HepG2 (cell line): Measurements from ENCODE around the gene ACTL8. TPM values are rescaled to one million over a fixed set of nuclear protein-coding genes. Genes with fewer than 3 reads are reported as not detected.

Experiments used
- ATAC-seq: fragments of 200-7000 bp; cut with Tn5 transposase; 3 replicates; pipeline ENCODE4 v1.9.1; 2020; ENCODE audit warnings: mild to moderate bottlenecking, moderate library complexity
- BruUV-seq: library from RNA; stranded (reverse); fragments of 400-500 nt; replicated peaks from 2 replicates; lab custom pipeline; 2021; lab: Mats Ljungman, UMichigan
- CTCF ChIA-PET: fragments of 300-600 bp; formaldehyde crosslinking; extraction: SDS; loops from one replicate; lab custom pipeline; 2021; ENCODE audit warnings: low total read pairs, inconsistent platforms, low intra/inter-chr PET ratio; lab: Yijun Ruan, JAX
- POLR2A ChIA-PET: fragments of 350-600 bp; sonication (Branson Sonifier 250); formaldehyde crosslinking; loops from one replicate; lab custom pipeline; 2020; ENCODE audit warnings: antibody characterized with exemption, inconsistent platforms; lab: Yijun Ruan, JAX
- DNase-seq: peaks from one replicate; pipeline ENCODE4 v3.0.0-alpha.2; 2015; ENCODE audit warnings: low spot score
- FAIRE-seq: peaks from 3 replicates; lab custom pipeline; 2011; peaks lifted over from hg19 to GRCh38; lab: Jason Lieb, UNC
- H2AFZ ChIP-seq: one replicate; pipeline ENCODE4 v1.6.1; 2011; ENCODE audit warnings: low read length, inconsistent platforms
- H3K27ac ChIP-seq: fragments of 300-600 bp; 3 replicates; pipeline ENCODE4 v1.8.0; 2011; ENCODE audit warnings: mixed run types, mild to moderate bottlenecking, mixed read lengths, low read length, inconsistent platforms; ENCODE audit not compliant: insufficient read depth; ENCODE audit errors: extremely low read length
- H3K27me3 ChIP-seq, 2 experiments: fragments of 200-600 bp in 1 of 2; 2 replicates in 1 of 2; 3 replicates in 1 of 2; pipeline versions ENCODE4 v1.6.0 to v1.8.0; 2011; ENCODE audit warnings: low read length in 2 of 2, mild to moderate bottlenecking in 2 of 2, moderate library complexity in 2 of 2, inconsistent platforms in 1 of 2; ENCODE audit not compliant: insufficient read depth in 2 of 2, control insufficient read depth in 1 of 2
- H3K36me3 ChIP-seq, 2 experiments: fragments of 200-600 bp in 1 of 2; replicated peaks in 1 of 2; 2 replicates in 1 of 2; 3 replicates in 1 of 2; pipeline versions ENCODE4 v1.5.1 to v1.8.0; 2011; ENCODE audit warnings: low read length in 2 of 2, inconsistent platforms in 1 of 2; ENCODE audit not compliant: insufficient read depth in 2 of 2, control insufficient read depth in 1 of 2
- H3K4me1 ChIP-seq: 2 replicates; pipeline ENCODE4 v1.5.1; 2012; ENCODE audit warnings: low read length, inconsistent platforms; ENCODE audit not compliant: insufficient read depth
- H3K4me2 ChIP-seq: 2 replicates; pipeline ENCODE4 v1.6.0; 2011; ENCODE audit warnings: low read depth, low read length, inconsistent platforms
- H3K4me3 ChIP-seq, 3 experiments: fragments of 200-600 bp in 1 of 3; sonication (generic), shearing (Covaris generic) in 1 of 3; replicated peaks in 1 of 3; 2 replicates each; pipeline ENCODE4 v1.5.1; 2011 to 2016; ENCODE audit warnings: low read length in 3 of 3, inconsistent platforms in 2 of 3, low read depth in 2 of 3, mild to moderate bottlenecking in 2 of 3, control low read depth in 1 of 3, mixed read lengths in 1 of 3; ENCODE audit not compliant: insufficient read depth in 1 of 3
- H3K79me2 ChIP-seq: one replicate; pipeline ENCODE4 v1.6.1; 2011; ENCODE audit warnings: low read length, inconsistent platforms; ENCODE audit not compliant: insufficient read depth
- H3K9ac ChIP-seq: 2 replicates; pipeline ENCODE4 v1.6.0; 2011; ENCODE audit warnings: mild to moderate bottlenecking, low read depth, low read length, inconsistent platforms; ENCODE audit not compliant: insufficient read depth
- H3K9me3 ChIP-seq: 2 replicates; pipeline ENCODE4 v1.5.1; 2012; ENCODE audit warnings: mild to moderate bottlenecking, low read length
- H4K20me1 ChIP-seq: 2 replicates; pipeline ENCODE4 v1.6.0; 2011; ENCODE audit warnings: inconsistent platforms, mild to moderate bottlenecking, low read length, moderate library complexity; ENCODE audit not compliant: insufficient read depth
- ARHGAP35 ChIP-seq: sonication (generic); formaldehyde crosslinking; IDR thresholded peaks from 2 replicates; pipeline ENCODE4 v1.9.0; 2022; ENCODE audit warnings: mild to moderate bottlenecking, inconsistent platforms, moderate library complexity, missing genetic modification reagents, borderline replicate concordance
- ATM ChIP-seq: fragments of 450-650 bp; IDR thresholded peaks from 2 replicates; pipeline ENCODE4 v1.7.1; 2017; ENCODE audit warnings: mild to moderate bottlenecking, borderline replicate concordance
- CHCHD3 ChIP-seq: sonication (generic); formaldehyde crosslinking; IDR thresholded peaks from 2 replicates; pipeline ENCODE4 v1.8.0; 2022; ENCODE audit warnings: mild to moderate bottlenecking, missing genetic modification reagents, moderate library complexity
- GABPB1 ChIP-seq: IDR thresholded peaks from 2 replicates; pipeline ENCODE4 v1.6.1; 2016; ENCODE audit warnings: mild to moderate bottlenecking, missing genetic modification reagents, moderate library complexity, missing compliant biosample characterization
- HIVEP1 ChIP-seq: sonication (generic); formaldehyde crosslinking; IDR thresholded peaks from 2 replicates; pipeline ENCODE4 v1.4.0; 2020; ENCODE audit warnings: mild to moderate bottlenecking, missing genetic modification reagents
- MAFG ChIP-seq: sonication (generic); formaldehyde crosslinking; IDR thresholded peaks from 2 replicates; pipeline ENCODE4 v1.5.1; 2020; ENCODE audit warnings: mild to moderate bottlenecking, missing genetic modification reagents
- MYNN ChIP-seq: sonication (generic); formaldehyde crosslinking; IDR thresholded peaks from 2 replicates; pipeline ENCODE4 v1.4.0; 2020; ENCODE audit warnings: mild to moderate bottlenecking, low read depth, missing genetic modification reagents
- PHF8 ChIP-seq: sonication (generic); formaldehyde crosslinking; IDR thresholded peaks from 2 replicates; pipeline ENCODE4 v1.5.0; 2020; ENCODE audit warnings: missing genetic modification reagents
- POLR2G ChIP-seq: fragments of 200-400 bp; formaldehyde crosslinking; IDR thresholded peaks from 2 replicates; pipeline ENCODE4 v1.6.1; 2018; ENCODE audit warnings: mild to moderate bottlenecking, low read depth, low read length, moderate library complexity
- RBFOX2 ChIP-seq: fragments of 200-400 bp; formaldehyde crosslinking; IDR thresholded peaks from 2 replicates; pipeline ENCODE4 v1.6.1; 2017; ENCODE audit warnings: low read depth, mild to moderate bottlenecking, low read length
- SIX1 ChIP-seq: sonication (generic); formaldehyde crosslinking; IDR thresholded peaks from 2 replicates; pipeline ENCODE4 v1.4.0; 2020; ENCODE audit warnings: missing genetic modification reagents, borderline replicate concordance
- ZFP62 ChIP-seq: sonication (generic); formaldehyde crosslinking; IDR thresholded peaks from 2 replicates; pipeline ENCODE4 v1.4.0; 2020; ENCODE audit warnings: missing genetic modification reagents
- ZNF232 ChIP-seq: sonication (generic); formaldehyde crosslinking; IDR thresholded peaks from 2 replicates; pipeline ENCODE4 v1.4.0; 2020; ENCODE audit warnings: missing genetic modification reagents, borderline replicate concordance
- ZNF350 ChIP-seq: sonication (generic); formaldehyde crosslinking; IDR thresholded peaks from 2 replicates; pipeline ENCODE4 v1.4.0; 2020; ENCODE audit warnings: mild to moderate bottlenecking, low read depth, missing genetic modification reagents, borderline replicate concordance
- ZNF724P ChIP-seq: sonication (generic); formaldehyde crosslinking; IDR thresholded peaks from 2 replicates; pipeline ENCODE4 v1.8.0; 2022; ENCODE audit warnings: missing genetic modification reagents, borderline replicate concordance
- ZUFSP ChIP-seq: sonication (generic); formaldehyde crosslinking; IDR thresholded peaks from 2 replicates; pipeline ENCODE4 v1.9.0; 2021; ENCODE audit warnings: missing genetic modification reagents, mild to moderate bottlenecking, borderline replicate concordance
- WGBS: methylation state at CpG from one replicate; pipeline ENCODE4 v1.1.6; 2017; ENCODE audit warnings: low lambda C conversion rate; 5-methylcytosine and 5-hydroxymethylcytosine counted together
- in situ Hi-C: cut with HindIII; loops from 2 replicates; pipeline ENCODE4 v1.10.0; 2017; ENCODE audit warnings: low pct_unique_long_range_greater_than_20kb; ENCODE audit not compliant: extremely low pct_ligation_motif_present
- intact Hi-C: fragments of 100-400 bp; cut with micrococcal nuclease; formaldehyde crosslinking; loops from one replicate; pipeline ENCODE4 v1.10.0; 2022; ENCODE audit not compliant: unreplicated experiment
- polyA plus RNA-seq, 8 experiments: library from polyadenylated mRNA; depleted of rRNA in 3 of 8; stranded (reverse) in 7 of 8; unstranded in 1 of 8; fragments of >200 nt; fragmentation: Illumina TruSeq in 4 of 8; extraction: Trizol in 4 of 8; gene quantifications; 2 replicates each; pipeline versions ENCODE4 v1.2.1 to v1.2.3, GENCODE V29; 2011 to 2016; ENCODE audit warnings: low read depth in 4 of 8, missing spikeins in 1 of 8, mixed read lengths in 1 of 8; ENCODE audit not compliant: insufficient read depth in 1 of 8
- total RNA-seq, 5 experiments: library from RNA; depleted of rRNA; stranded (reverse); fragments of >200 nt; fragmentation: Illumina TruSeq; extraction: Trizol; gene quantifications; 2 replicates each; pipeline ENCODE4 v1.2.3, GENCODE V29; 2016; ENCODE audit warnings: low read depth in 1 of 5
- TF ChIP-seq, protein P1 (sequence below): sonication (generic); formaldehyde crosslinking; IDR thresholded peaks from 2 replicates; pipeline ENCODE4 v1.4.0; 2020; ENCODE audit warnings: mild to moderate bottlenecking, missing genetic modification reagents, borderline replicate concordance

ACTL8 gene
- total and polyA plus RNA-seq, 2 of the 13 experiments (the other 11 are each of a cell fraction or from before 2014, with no cell fraction given) = 0.09 to 0.64 TPM

- ChIA-PET POLR2A (no interaction called here), CTCF (no interaction called here)
- Histone ChIP-seq H2AFZ (no peak overlapping the region), H3K9ac (no peak overlapping the region), H3K27me3 (no peaks in the 10 kb centered on the region), H3K4me2 (no peak overlapping the region), H3K36me3 (no peaks in the 10 kb centered on the region), H3K9me3 (no peaks in the 10 kb centered on the region), H3K4me1 (no peaks in the 10 kb centered on the region), H4K20me1 (no peaks in the 10 kb centered on the region), H3K4me3 (no peak overlapping the region), H3K27ac (no peak overlapping the region), H3K79me2 (no peaks in the 10 kb centered on the region)
- in situ Hi-C loops (no loop called here), intact Hi-C loops (no loop called here)
- FAIRE-seq (no peak), DNase-seq (no peak), ATAC-seq (no peak)
- TF ChIP-seq MAFG (CRISPR knock-in tag) (no peak), ARHGAP35 (CRISPR knock-in tag) (no peak), ZNF724P (CRISPR knock-in tag) (no peak), ZNF350 (no peak), MYNN (CRISPR knock-in tag) (no peak), PHF8 (CRISPR knock-in tag) (no peak), POLR2G (no peak), ATM (no peak)
- no TSS peak for BruUV-seq
- 17% methylated on average over 1 of the region's 1 CpG for WGBS
Observed at GRCh38 chr1:17870679-17871078, 115.5 kb downstream of the ACTL8 start.

GRCh38 chr1:17873007-17873675 is 118.0 kb downstream of the ACTL8 start:
- no peak for ATAC-seq
- no peak overlapping the region for H2AFZ ChIP-seq
- no peak overlapping the region for H3K27ac ChIP-seq
- H3K4me1 ChIP-seq = no peaks in the 10 kb centered on the region
- no peaks in the 10 kb centered on the region for H4K20me1 ChIP-seq
- WGBS = 14% methylated on average over 4 of the region's 8 CpGs
- intact Hi-C loops (no loop called here), in situ Hi-C loops (no loop called here)
- no peak for DNase-seq
- BruUV-seq = no TSS peak
- no peaks in the 10 kb centered on the region for H3K9me3 ChIP-seq
- POLR2A ChIA-PET = no interaction called here
- H3K27me3 ChIP-seq = no peaks in the 10 kb centered on the region; a peak in 1 of 5 replicates
- CTCF ChIA-PET = no interaction called here
- FAIRE-seq = no peak
- no peak overlapping the region for H3K4me3 ChIP-seq
- H3K4me2 ChIP-seq = no peak overlapping the region
- H3K79me2 ChIP-seq = no peaks in the 10 kb centered on the region
- H3K9ac ChIP-seq = no peak overlapping the region
- no peaks in the 10 kb centered on the region for H3K36me3 ChIP-seq
- TF ChIP-seq ZNF232 (CRISPR knock-in tag) = no peak
- no peak for TF ChIP-seq CHCHD3 (CRISPR knock-in tag)
- no peak for TF ChIP-seq RBFOX2
- TF ChIP-seq, protein P1, sequence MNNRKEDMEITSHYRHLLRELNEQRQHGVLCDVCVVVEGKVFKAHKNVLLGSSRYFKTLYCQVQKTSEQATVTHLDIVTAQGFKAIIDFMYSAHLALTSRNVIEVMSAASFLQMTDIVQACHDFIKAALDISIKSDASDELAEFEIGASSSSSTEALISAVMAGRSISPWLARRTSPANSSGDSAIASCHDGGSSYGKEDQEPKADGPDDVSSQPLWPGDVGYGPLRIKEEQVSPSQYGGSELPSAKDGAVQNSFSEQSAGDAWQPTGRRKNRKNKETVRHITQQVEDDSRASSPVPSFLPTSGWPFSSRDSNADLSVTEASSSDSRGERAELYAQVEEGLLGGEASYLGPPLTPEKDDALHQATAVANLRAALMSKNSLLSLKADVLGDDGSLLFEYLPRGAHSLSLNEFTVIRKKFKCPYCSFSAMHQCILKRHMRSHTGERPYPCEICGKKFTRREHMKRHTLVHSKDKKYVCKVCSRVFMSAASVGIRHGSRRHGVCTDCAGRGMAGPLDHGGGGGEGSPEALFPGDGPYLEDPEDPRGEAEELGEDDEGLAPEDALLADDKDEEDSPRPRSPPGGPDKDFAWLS (CRISPR knock-in tag) = no peak
- TF ChIP-seq GABPB1 = no peak
- no peak for TF ChIP-seq SIX1 (CRISPR knock-in tag)
- no peak for TF ChIP-seq ZFP62
- no peak for TF ChIP-seq ZUFSP (CRISPR knock-in tag)
- TF ChIP-seq HIVEP1 = no peak
